HEK293 (cell line): ENCODE measurements around the gene MTARC2.
A peak's percentile ranks its signal among the peaks of the same experiment; 100 is the strongest.

Source experiments
- CTCF ChIA-PET: fragments of 350-600 bp; formaldehyde crosslinking; extraction: SDS; loops from one replicate; lab custom pipeline; 2021; ENCODE audit warnings: antibody characterized with exemption; lab: Yijun Ruan, JAX
- POLR2A ChIA-PET: fragments of 300-600 bp; formaldehyde crosslinking; extraction: SDS; loops from one replicate; lab custom pipeline; 2020; ENCODE audit warnings: antibody characterized with exemption, inconsistent platforms; lab: Yijun Ruan, JAX
- H3K27ac ChIP-seq: fragments of 200-500 bp; sonication (Bioruptor generic); 2 replicates; pipeline ENCODE4 v1.5.1; 2014; ENCODE audit warnings: low read depth, low read length, control low read depth, inconsistent platforms; ENCODE audit errors: extremely low read depth
- H3K36me3 ChIP-seq, 2 experiments: fragments of 200-500 bp in 1 of 2; sonication (Bioruptor generic) in 1 of 2; 1 replicate in 1 of 2; 2 replicates in 1 of 2; pipeline ENCODE4 v1.5.1; 2014 to 2017; ENCODE audit warnings: inconsistent platforms in 2 of 2, low read length in 2 of 2; ENCODE audit not compliant: control insufficient read depth in 2 of 2, insufficient read depth in 1 of 2
- H3K4me1 ChIP-seq: fragments of 200-500 bp; sonication (Bioruptor generic); 2 replicates; pipeline ENCODE4 v1.5.1; 2014; ENCODE audit warnings: mild to moderate bottlenecking, low read length, inconsistent platforms; ENCODE audit not compliant: control insufficient read depth, insufficient read depth
- H3K4me3 ChIP-seq: 2 replicates; pipeline ENCODE4 v1.5.1; 2011; ENCODE audit warnings: low read depth, mild to moderate bottlenecking, control low read depth, low read length, moderate library complexity
- H3K9me3 ChIP-seq: fragments of 200-500 bp; sonication (Bioruptor generic); 2 replicates; pipeline ENCODE4 v1.5.1; 2014; ENCODE audit warnings: low read depth, low read length, inconsistent platforms; ENCODE audit not compliant: control insufficient read depth, insufficient read depth
- KLF1 ChIP-seq: fragments of 450-650 bp; formaldehyde crosslinking; IDR thresholded peaks from 2 replicates; pipeline ENCODE4 v1.5.1; 2016; ENCODE audit warnings: missing biosample characterization, missing genetic modification characterization
- KLF16 ChIP-seq: fragments of 450-650 bp; formaldehyde crosslinking; IDR thresholded peaks from 2 replicates; pipeline ENCODE4 v1.5.1; 2017; ENCODE audit warnings: missing biosample characterization, missing genetic modification characterization
- KLF9 ChIP-seq: fragments of 450-650 bp; formaldehyde crosslinking; IDR thresholded peaks from 2 replicates; pipeline ENCODE4 v1.5.1; 2016; ENCODE audit warnings: missing biosample characterization, missing genetic modification characterization, low read depth
- OVOL3 ChIP-seq: fragments of 450-650 bp; formaldehyde crosslinking; IDR thresholded peaks from 2 replicates; pipeline ENCODE4 v1.5.1; 2016; ENCODE audit warnings: missing biosample characterization, missing genetic modification characterization
- SP2 ChIP-seq: fragments of 450-650 bp; formaldehyde crosslinking; IDR thresholded peaks from 2 replicates; pipeline ENCODE4 v1.5.1; 2016; ENCODE audit warnings: missing biosample characterization, missing genetic modification characterization
- SP3 ChIP-seq: fragments of 450-650 bp; formaldehyde crosslinking; IDR thresholded peaks from 2 replicates; pipeline ENCODE4 v1.5.1; 2016; ENCODE audit warnings: missing biosample characterization, missing genetic modification characterization
- YY2 ChIP-seq: fragments of 450-650 bp; formaldehyde crosslinking; IDR thresholded peaks from 2 replicates; pipeline ENCODE4 v1.5.1; 2016; ENCODE audit warnings: missing biosample characterization, missing genetic modification characterization
- ZBTB17 ChIP-seq: fragments of 450-650 bp; formaldehyde crosslinking; IDR thresholded peaks from 2 replicates; pipeline ENCODE4 v1.5.1; 2016; ENCODE audit warnings: missing biosample characterization, missing genetic modification characterization
- ZBTB20 ChIP-seq: fragments of 450-650 bp; formaldehyde crosslinking; IDR thresholded peaks from 2 replicates; pipeline ENCODE4 v1.5.1; 2016; ENCODE audit warnings: missing biosample characterization, missing genetic modification characterization
- ZFP3 ChIP-seq: fragments of 450-650 bp; formaldehyde crosslinking; IDR thresholded peaks from 2 replicates; pipeline ENCODE4 v1.5.1; 2016; ENCODE audit warnings: low read depth, missing biosample characterization, missing genetic modification characterization
- ZNF19 ChIP-seq: fragments of 450-650 bp; formaldehyde crosslinking; IDR thresholded peaks from 2 replicates; pipeline ENCODE4; 2016; ENCODE audit warnings: missing biosample characterization, missing genetic modification characterization, low read depth
- ZNF202 ChIP-seq: fragments of 450-650 bp; formaldehyde crosslinking; IDR thresholded peaks from 2 replicates; pipeline ENCODE4 v1.5.1; 2016; ENCODE audit warnings: missing biosample characterization, missing genetic modification characterization, borderline replicate concordance
- ZNF24 ChIP-seq: fragments of 450-650 bp; formaldehyde crosslinking; IDR thresholded peaks from 2 replicates; pipeline ENCODE4 v1.5.1; 2016; ENCODE audit warnings: missing biosample characterization, missing genetic modification characterization
- ZNF302 ChIP-seq: fragments of 450-650 bp; formaldehyde crosslinking; IDR thresholded peaks from 2 replicates; pipeline ENCODE4 v1.5.1; 2016; ENCODE audit warnings: missing biosample characterization, missing genetic modification characterization, low read depth
- ZNF335 ChIP-seq: fragments of 450-650 bp; formaldehyde crosslinking; conservative IDR thresholded peaks from 2 replicates; pipeline ENCODE4 v1.5.1; 2016; ENCODE audit warnings: missing biosample characterization, missing genetic modification characterization
- ZNF521 ChIP-seq: fragments of 450-650 bp; formaldehyde crosslinking; IDR thresholded peaks from 2 replicates; pipeline ENCODE4 v1.5.1; 2017; ENCODE audit warnings: missing biosample characterization, mild to moderate bottlenecking, missing genetic modification characterization
- ZNF560 ChIP-seq: fragments of 450-650 bp; formaldehyde crosslinking; IDR thresholded peaks from 2 replicates; pipeline ENCODE4 v1.5.1; 2017; ENCODE audit warnings: missing biosample characterization, missing genetic modification characterization, borderline replicate concordance
- ZNF561 ChIP-seq: fragments of 450-650 bp; IDR thresholded peaks from 2 replicates; pipeline ENCODE4 v1.5.1; 2018; ENCODE audit warnings: missing biosample characterization, missing genetic modification characterization, borderline replicate concordance
- ZNF600 ChIP-seq: fragments of 450-650 bp; formaldehyde crosslinking; IDR thresholded peaks from 2 replicates; pipeline ENCODE4 v1.5.1; 2016; ENCODE audit warnings: missing biosample characterization, missing genetic modification characterization
- ZNF610 ChIP-seq: fragments of 450-650 bp; formaldehyde crosslinking; IDR thresholded peaks from 2 replicates; pipeline ENCODE4 v1.5.1; 2016; ENCODE audit warnings: missing biosample characterization, missing genetic modification characterization, borderline replicate concordance
- ZNF76 ChIP-seq: fragments of 450-650 bp; formaldehyde crosslinking; IDR thresholded peaks from 2 replicates; pipeline ENCODE4; 2016; ENCODE audit warnings: low read depth, missing biosample characterization, missing genetic modification characterization, borderline replicate concordance
- ZNF843 ChIP-seq: fragments of 450-650 bp; formaldehyde crosslinking; IDR thresholded peaks from 2 replicates; pipeline ENCODE4 v1.5.1; 2016; ENCODE audit warnings: missing biosample characterization, missing genetic modification characterization
- TF ChIP-seq, protein P1 (sequence below): fragments of 450-650 bp; formaldehyde crosslinking; IDR thresholded peaks from 2 replicates; pipeline ENCODE4 v1.5.1; 2016; ENCODE audit warnings: missing biosample characterization, missing genetic modification characterization
- TF ChIP-seq, protein P2 (sequence below): fragments of 450-650 bp; formaldehyde crosslinking; conservative IDR thresholded peaks from 2 replicates; pipeline ENCODE4 v1.5.1; 2016; ENCODE audit warnings: low read depth, missing biosample characterization, missing genetic modification characterization
- TF ChIP-seq, protein P3 (sequence below): fragments of 450-650 bp; formaldehyde crosslinking; IDR thresholded peaks from 2 replicates; pipeline ENCODE4 v1.5.1; 2017; ENCODE audit warnings: missing biosample characterization, missing genetic modification characterization

The MTARC2 gene

DNA sequence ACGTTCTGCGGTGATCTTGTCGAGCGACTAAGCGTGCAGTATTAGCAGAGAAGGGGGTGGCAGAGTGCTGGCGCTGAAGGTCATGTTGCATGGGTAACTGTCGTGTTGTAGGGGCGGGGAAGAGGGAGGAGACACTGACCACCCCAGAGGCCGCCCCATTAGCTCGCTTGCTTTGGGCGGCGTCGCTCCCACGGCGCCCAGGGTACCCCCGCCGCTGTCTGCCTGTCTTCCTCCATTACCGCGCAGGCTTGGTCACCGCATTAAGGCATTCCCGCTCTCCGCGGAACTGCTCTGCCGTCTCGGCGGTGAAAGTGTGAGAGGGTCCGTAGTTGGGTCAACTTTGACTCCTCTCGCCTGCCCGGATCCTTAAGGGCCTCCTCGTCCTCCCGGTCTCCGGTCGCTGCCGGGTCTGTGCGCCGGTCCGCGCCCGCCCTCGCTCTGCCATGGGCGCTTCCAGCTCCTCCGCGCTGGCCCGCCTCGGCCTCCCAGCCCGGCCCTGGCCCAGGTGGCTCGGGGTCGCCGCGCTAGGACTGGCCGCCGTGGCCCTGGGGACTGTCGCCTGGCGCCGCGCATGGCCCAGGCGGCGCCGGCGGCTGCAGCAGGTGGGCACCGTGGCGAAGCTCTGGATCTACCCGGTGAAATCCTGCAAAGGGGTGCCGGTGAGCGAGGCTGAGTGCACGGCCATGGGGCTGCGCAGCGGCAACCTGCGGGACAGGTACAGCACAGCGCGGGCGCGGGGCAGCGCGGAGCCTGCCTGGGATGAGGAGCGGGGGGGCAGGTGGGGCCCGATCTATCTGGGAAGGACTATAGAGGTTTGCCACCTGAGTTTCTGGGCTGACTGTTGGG lies at the start of gene MTARC2:
Gene MTARC2 (plus strand): TSS at position 234 of the 846 bp plus-strand sequence. CDS start 210 bp downstream, at position 444.
- no peaks in the 10 kb centered on the region for H3K36me3 ChIP-seq
- POLR2A ChIA-PET = interaction anchor here (0.6 to 2.8 kb wide), 10 partner anchors 9 to 448 kb away, joined by 3 to 19 read pairs (median 4); partner anchors contain the start of gene MTARC1
- peak within 1 kb of the TSS; percentile 86 for H3K27ac ChIP-seq
- peak within 1 kb of the TSS; percentile 71 for H3K4me3 ChIP-seq
- CTCF ChIA-PET = interaction anchor here (0.6 to 5.1 kb wide), 10 partner anchors 14 to 1198 kb away, joined by 3 to 32 read pairs (median 3); no protein-coding TSS in a partner anchor
- 0 out of 2 replicates have a peak, but pooled peaks cover 10% of the 10 kb centered on the region for H3K4me1 ChIP-seq
- no peaks in the 10 kb centered on the region for H3K9me3 ChIP-seq
- TF ChIP-seq ZNF302 (tag by site-specific recombination) (no peak), ZNF560 (tag by site-specific recombination) (no peak), ZBTB20 (tag by site-specific recombination) (peak; percentile 81), YY2 (tag by site-specific recombination) (peak; percentile 57; the same call in 1 of the 2 replicates), ZNF76 (tag by site-specific recombination) (peak; percentile 50; the same call in 1 of the 2 replicates), ZBTB17 (tag by site-specific recombination) (peak; percentile 68), KLF1 (tag by site-specific recombination) (peak; percentile 85), OVOL3 (tag by site-specific recombination) (no peak), SP3 (tag by site-specific recombination) (peak; percentile 86), ZNF610 (tag by site-specific recombination) (peak; percentile 71; the same call in 1 of the 2 replicates), ZNF24 (tag by site-specific recombination) (no peak; the same call in 1 of the 2 replicates), SP2 (peak; percentile 71), ZNF843 (tag by site-specific recombination) (no peak; the same call in 1 of the 2 replicates), KLF9 (tag by site-specific recombination) (peak; percentile 62), ZFP3 (no peak), ZNF19 (tag by site-specific recombination) (no peak), ZNF600 (peak; percentile 96), ZNF202 (tag by site-specific recombination) (no peak), ZNF521 (no peak), KLF16 (peak; percentile 75), ZNF335 (tag by site-specific recombination) (peak; percentile 79), ZNF561 (tag by site-specific recombination) (0 out of 2 replicates have a peak, but pooled peaks have one; percentile 17)
- TF ChIP-seq, protein P1, sequence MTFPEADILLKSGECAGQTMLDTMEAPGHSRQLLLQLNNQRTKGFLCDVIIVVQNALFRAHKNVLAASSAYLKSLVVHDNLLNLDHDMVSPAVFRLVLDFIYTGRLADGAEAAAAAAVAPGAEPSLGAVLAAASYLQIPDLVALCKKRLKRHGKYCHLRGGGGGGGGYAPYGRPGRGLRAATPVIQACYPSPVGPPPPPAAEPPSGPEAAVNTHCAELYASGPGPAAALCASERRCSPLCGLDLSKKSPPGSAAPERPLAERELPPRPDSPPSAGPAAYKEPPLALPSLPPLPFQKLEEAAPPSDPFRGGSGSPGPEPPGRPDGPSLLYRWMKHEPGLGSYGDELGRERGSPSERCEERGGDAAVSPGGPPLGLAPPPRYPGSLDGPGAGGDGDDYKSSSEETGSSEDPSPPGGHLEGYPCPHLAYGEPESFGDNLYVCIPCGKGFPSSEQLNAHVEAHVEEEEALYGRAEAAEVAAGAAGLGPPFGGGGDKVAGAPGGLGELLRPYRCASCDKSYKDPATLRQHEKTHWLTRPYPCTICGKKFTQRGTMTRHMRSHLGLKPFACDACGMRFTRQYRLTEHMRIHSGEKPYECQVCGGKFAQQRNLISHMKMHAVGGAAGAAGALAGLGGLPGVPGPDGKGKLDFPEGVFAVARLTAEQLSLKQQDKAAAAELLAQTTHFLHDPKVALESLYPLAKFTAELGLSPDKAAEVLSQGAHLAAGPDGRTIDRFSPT (tag by site-specific recombination) = peak; percentile 94
- TF ChIP-seq, protein P2, sequence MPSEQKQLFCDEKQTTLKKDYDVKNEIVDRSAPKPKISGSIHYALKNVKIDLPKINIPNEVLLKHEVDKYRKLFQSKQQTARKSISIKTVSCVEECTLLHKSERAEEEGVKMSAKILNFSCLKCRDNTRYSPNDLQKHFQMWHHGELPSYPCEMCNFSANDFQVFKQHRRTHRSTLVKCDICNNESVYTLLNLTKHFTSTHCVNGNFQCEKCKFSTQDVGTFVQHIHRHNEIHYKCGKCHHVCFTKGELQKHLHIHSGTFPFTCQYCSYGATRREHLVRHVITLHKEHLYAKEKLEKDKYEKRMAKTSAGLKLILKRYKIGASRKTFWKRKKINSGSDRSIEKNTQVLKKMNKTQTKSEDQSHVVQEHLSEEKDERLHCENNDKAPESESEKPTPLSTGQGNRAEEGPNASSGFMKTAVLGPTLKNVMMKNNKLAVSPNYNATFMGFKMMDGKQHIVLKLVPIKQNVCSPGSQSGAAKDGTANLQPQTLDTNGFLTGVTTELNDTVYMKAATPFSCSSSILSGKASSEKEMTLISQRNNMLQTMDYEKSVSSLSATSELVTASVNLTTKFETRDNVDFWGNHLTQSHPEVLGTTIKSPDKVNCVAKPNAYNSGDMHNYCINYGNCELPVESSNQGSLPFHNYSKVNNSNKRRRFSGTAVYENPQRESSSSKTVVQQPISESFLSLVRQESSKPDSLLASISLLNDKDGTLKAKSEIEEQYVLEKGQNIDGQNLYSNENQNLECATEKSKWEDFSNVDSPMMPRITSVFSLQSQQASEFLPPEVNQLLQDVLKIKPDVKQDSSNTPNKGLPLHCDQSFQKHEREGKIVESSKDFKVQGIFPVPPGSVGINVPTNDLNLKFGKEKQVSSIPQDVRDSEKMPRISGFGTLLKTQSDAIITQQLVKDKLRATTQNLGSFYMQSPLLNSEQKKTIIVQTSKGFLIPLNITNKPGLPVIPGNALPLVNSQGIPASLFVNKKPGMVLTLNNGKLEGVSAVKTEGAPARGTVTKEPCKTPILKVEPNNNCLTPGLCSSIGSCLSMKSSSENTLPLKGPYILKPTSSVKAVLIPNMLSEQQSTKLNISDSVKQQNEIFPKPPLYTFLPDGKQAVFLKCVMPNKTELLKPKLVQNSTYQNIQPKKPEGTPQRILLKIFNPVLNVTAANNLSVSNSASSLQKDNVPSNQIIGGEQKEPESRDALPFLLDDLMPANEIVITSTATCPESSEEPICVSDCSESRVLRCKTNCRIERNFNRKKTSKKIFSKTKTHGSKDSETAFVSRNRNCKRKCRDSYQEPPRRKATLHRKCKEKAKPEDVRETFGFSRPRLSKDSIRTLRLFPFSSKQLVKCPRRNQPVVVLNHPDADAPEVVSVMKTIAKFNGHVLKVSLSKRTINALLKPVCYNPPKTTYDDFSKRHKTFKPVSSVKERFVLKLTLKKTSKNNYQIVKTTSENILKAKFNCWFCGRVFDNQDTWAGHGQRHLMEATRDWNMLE (tag by site-specific recombination) = no peak; the same call in 1 of the 2 replicates
- TF ChIP-seq, protein P3, sequence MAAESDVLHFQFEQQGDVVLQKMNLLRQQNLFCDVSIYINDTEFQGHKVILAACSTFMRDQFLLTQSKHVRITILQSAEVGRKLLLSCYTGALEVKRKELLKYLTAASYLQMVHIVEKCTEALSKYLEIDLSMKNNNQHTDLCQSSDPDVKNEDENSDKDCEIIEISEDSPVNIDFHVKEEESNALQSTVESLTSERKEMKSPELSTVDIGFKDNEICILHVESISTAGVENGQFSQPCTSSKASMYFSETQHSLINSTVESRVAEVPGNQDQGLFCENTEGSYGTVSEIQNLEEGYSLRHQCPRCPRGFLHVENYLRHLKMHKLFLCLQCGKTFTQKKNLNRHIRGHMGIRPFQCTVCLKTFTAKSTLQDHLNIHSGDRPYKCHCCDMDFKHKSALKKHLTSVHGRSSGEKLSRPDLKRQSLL (tag by site-specific recombination) = no peak
